PFSK-1 (cell line): ENCODE results near the gene PAX8.
A peak's percentile ranks its signal among the peaks of the same experiment; 100 is the strongest.

Source experiments
- FOXP2 ChIP-seq: optimal IDR thresholded peaks from 2 replicates; pipeline ENCODE3; 2011; ENCODE audit warnings: borderline replicate concordance, control low read depth, inconsistent platforms; ENCODE audit not compliant: insufficient read depth; ENCODE audit errors: extremely low read length, extremely low read depth
- POLR2AphosphoS5 ChIP-seq: IDR thresholded peaks from 2 replicates; pipeline ENCODE4 v1.6.1; 2012; ENCODE audit warnings: low read depth, mild to moderate bottlenecking, control low read depth, low read length, moderate library complexity
- REST ChIP-seq, 2 experiments: IDR thresholded peaks; 2 replicates each; pipeline versions ENCODE4 v1.6.1 to v1.8.0; 2011 to 2012; ENCODE audit warnings: low read depth in 2 of 2, low read length in 2 of 2, control low read depth in 1 of 2, inconsistent platforms in 1 of 2, mild to moderate bottlenecking in 1 of 2, moderate library complexity in 1 of 2; ENCODE audit not compliant: insufficient read depth in 1 of 2
- SIN3A ChIP-seq: IDR thresholded peaks from 2 replicates; pipeline ENCODE4 v1.6.1; 2012; ENCODE audit warnings: mild to moderate bottlenecking, low read length, moderate library complexity, borderline replicate concordance; ENCODE audit not compliant: insufficient read depth
- TAF1 ChIP-seq: IDR thresholded peaks from 2 replicates; pipeline ENCODE4 v1.6.1; 2012; ENCODE audit warnings: low read length, control low read depth, borderline replicate concordance; ENCODE audit not compliant: insufficient read depth

PAX8 gene

GRCh38 chr2:113208396-113208795, 70.3 kb downstream of the PAX8 start:
- TF ChIP-seq SIN3A (no peak), FOXP2 (no peak), REST (IDR thresholded peaks at IDR 0.05; ENCODE audit: insufficient read depth in 1 of 2, low read depth in 2 of 2, low read length in 2 of 2) (no peak), TAF1 (no peak), POLR2AphosphoS5 (no peak)

DNA sequence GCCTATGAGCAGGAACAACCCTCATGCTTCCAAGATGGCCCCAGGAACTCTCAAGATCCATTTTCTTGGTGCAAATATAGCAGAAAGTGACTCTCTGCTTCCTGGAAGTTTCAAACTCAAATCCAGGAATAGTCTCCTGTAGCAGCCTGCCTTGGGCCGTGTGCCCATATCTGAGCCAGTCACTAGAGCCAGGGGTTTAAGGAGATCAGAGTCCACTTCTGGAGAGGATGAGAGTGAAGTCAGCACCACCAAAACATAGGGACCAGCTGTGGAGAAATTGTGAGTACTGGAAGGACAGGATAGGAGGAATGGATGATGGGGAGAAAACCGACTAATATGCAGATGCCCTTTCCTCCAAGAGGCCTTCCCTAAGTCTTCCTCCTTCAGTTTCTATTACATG, 71.7 kb downstream of the PAX8 start:
- TF ChIP-seq FOXP2 (no peak), POLR2AphosphoS5 (no peak), SIN3A (no peak), TAF1 (no peak), REST (IDR thresholded peaks at IDR 0.05; ENCODE audit: insufficient read depth in 1 of 2, low read depth in 2 of 2, low read length in 2 of 2) (no peak)

GRCh38 chr2:113206251-113206650, 72.5 kb downstream of the PAX8 start:
- TF ChIP-seq SIN3A (no peak), TAF1 (no peak), FOXP2 (no peak), REST (IDR thresholded peaks at IDR 0.05; ENCODE audit: insufficient read depth in 1 of 2, low read depth in 2 of 2, low read length in 2 of 2) (no peak), POLR2AphosphoS5 (no peak)

DNA sequence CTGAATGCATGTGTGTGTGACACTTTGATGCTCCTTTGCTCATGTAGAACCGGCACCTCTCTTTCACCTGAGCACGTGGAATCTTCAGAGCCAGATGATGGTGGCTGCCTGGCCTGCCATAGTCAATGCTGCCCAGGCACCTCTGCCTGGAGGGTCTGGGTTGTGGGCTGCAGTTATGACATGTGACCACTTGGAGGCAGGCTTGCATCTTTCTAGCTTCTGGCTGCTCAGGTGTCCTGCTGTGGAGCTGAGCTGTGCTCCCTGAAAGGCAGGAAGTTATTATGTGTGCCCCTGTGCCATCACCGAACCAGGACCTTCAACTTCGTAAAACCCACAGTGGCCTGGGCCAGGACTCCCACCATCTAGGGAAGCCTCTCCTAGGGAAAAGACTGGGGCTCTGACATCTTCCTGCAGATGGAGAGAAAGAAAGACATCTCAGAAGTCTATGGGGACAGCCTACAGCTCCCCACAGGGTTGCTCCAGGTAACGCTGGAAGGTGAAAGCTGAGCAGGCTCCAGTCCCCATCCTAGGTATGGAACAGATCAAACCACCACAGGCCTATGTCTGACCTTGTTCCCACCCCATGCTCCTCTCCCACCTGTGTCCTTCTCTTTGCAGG, 74.7 kb downstream of the PAX8 start:
- TF ChIP-seq REST (IDR thresholded peaks at IDR 0.05; ENCODE audit: insufficient read depth in 1 of 2, low read depth in 2 of 2, low read length in 2 of 2) (no peak), FOXP2 (peak; percentile 15), TAF1 (no peak)

DNA sequence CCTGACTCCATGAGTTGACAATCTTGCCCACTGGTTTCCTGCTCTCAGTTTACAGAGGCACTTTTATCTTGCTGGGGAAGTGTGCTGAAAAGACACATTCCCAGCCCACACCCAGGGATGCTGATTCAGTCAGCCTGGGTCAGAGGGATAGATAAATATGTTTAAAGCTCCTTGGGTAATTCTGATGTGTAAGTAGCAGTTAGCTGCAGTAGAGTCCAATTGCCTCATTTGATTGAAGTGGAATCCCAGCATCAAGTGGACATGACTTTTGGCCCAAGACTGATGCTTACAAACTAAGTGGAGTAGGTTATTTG, 75.5 kb downstream of the PAX8 start:
- TF ChIP-seq POLR2AphosphoS5 (no peak), TAF1 (no peak), REST (IDR thresholded peaks at IDR 0.05; ENCODE audit: insufficient read depth in 1 of 2, low read depth in 2 of 2, low read length in 2 of 2) (no peak), FOXP2 (no peak), SIN3A (no peak)
